Esophagus squamous epithelium (tissue), 4 donors: ENCODE results near the gene HK3.

Experiments used
- CTCF ChIP-seq, 6 experiments: fragments of 450-650 bp in 4 of 6; fragments of 200-600 bp in 2 of 6; sonication (generic) in 2 of 6; IDR thresholded peaks; one replicate each; pipeline ENCODE4 v1.5.1; 2016 to 2019; ENCODE audit warnings: antibody characterized with exemption in 6 of 6, mild to moderate bottlenecking in 4 of 6, moderate library complexity in 4 of 6
- POLR2A ChIP-seq, 4 donors: fragments of 450-650 bp; IDR thresholded peaks; one replicate each; pipeline ENCODE4 v1.6.1; 2017; ENCODE audit warnings: antibody characterized with exemption in 4 of 4, mild to moderate bottlenecking in 4 of 4, moderate library complexity in 3 of 4

- TF ChIP-seq CTCF (IDR thresholded peaks at IDR 0.05): no peak
- no peak for TF ChIP-seq POLR2A (IDR thresholded peaks at IDR 0.05)
These were observed 35.3 kb upstream of the HK3 start for GRCh38 chr5:176934309-176934930.
